CD8-positive, alpha-beta memory T cell (primary cell): ENCODE data around the gene PPIG. TPM values are rescaled to one million over a fixed set of nuclear protein-coding genes. Genes with fewer than 3 reads are reported as not detected.
A peak's percentile ranks its signal among the peaks of the same experiment; 100 is the strongest.
"Not testable (repeated sequence)": the region's sequence is repeated elsewhere in the genome, so short reads cannot be mapped to it uniquely, and the experiment has no call there.

Experiments
- CTCF ChIA-PET: fragments of 350-600 bp; sonication (Branson Sonifier 250); formaldehyde crosslinking; loops from one replicate; lab custom pipeline; 2021; ENCODE audit warnings: antibody characterized with exemption; lab: Charles Lee
- POLR2A ChIA-PET: fragments of 350-600 bp; sonication (Branson Sonifier 250); formaldehyde crosslinking; loops from one replicate; lab custom pipeline; 2021; ENCODE audit warnings: antibody characterized with exemption; lab: Charles Lee
- DNase-seq, 5 donors: peaks; one replicate each; pipeline versions ENCODE4 v3.0.0 to v3.0.0-alpha.2; 2020 to 2022; ENCODE audit warnings: mixed read lengths in 1 of 5
- H3K27ac ChIP-seq: one replicate; pipeline ENCODE4 v1.7.0; 2013; ENCODE audit warnings: low read depth, mild to moderate bottlenecking, low read length, moderate library complexity
- H3K27me3 ChIP-seq: 2 replicates; pipeline ENCODE4 v1.7.0; 2013; ENCODE audit warnings: low read length, mild to moderate bottlenecking; ENCODE audit not compliant: insufficient read depth, poor library complexity, severe bottlenecking
- H3K36me3 ChIP-seq: 2 replicates; pipeline ENCODE4 v1.7.0; 2013; ENCODE audit warnings: mild to moderate bottlenecking, low read length, moderate library complexity; ENCODE audit not compliant: insufficient read depth
- H3K4me1 ChIP-seq: 2 replicates; pipeline ENCODE4 v1.7.0; 2013; ENCODE audit warnings: mild to moderate bottlenecking, low read length, moderate library complexity; ENCODE audit not compliant: insufficient read depth
- H3K4me3 ChIP-seq: 2 replicates; pipeline ENCODE4 v1.7.0; 2013; ENCODE audit warnings: mild to moderate bottlenecking, low read length
- H3K9me3 ChIP-seq: 2 replicates; pipeline ENCODE4 v1.7.0; 2013; ENCODE audit warnings: mild to moderate bottlenecking, low read length
- H3K27ac Mint-ChIP-seq, 8 donors: one replicate each; pipeline ENCODE4 v1.8.0; 2020 to 2021; ENCODE audit warnings: mixed read lengths in 8 of 8, mild to moderate bottlenecking in 6 of 8, inconsistent platforms in 3 of 8, moderate library complexity in 3 of 8
- H3K27me3 Mint-ChIP-seq, 2 donors: one replicate each; pipeline ENCODE4 v1.8.0; 2020 to 2021; ENCODE audit warnings: mixed read lengths in 2 of 2, mild to moderate bottlenecking in 1 of 2, moderate library complexity in 1 of 2
- H3K36me3 Mint-ChIP-seq, 3 donors: one replicate each; pipeline ENCODE4 v1.8.0; 2020 to 2021; ENCODE audit warnings: mixed read lengths in 3 of 3, inconsistent platforms in 1 of 3, mild to moderate bottlenecking in 1 of 3
- H3K4me1 Mint-ChIP-seq, 3 donors: one replicate each; pipeline ENCODE4 v1.8.0; 2020 to 2021; ENCODE audit warnings: mixed read lengths in 3 of 3, inconsistent platforms in 1 of 3, mild to moderate bottlenecking in 1 of 3
- H3K4me3 Mint-ChIP-seq, 7 donors: one replicate each; pipeline ENCODE4 v1.8.0; 2020 to 2021; ENCODE audit warnings: mixed read lengths in 7 of 7, mild to moderate bottlenecking in 6 of 7, moderate library complexity in 4 of 7, inconsistent platforms in 2 of 7
- H3K9me3 Mint-ChIP-seq, 5 donors: one replicate each; pipeline ENCODE4 v1.8.0; 2020 to 2022; ENCODE audit warnings: mixed read lengths in 5 of 5, mild to moderate bottlenecking in 3 of 5, moderate library complexity in 2 of 5, inconsistent platforms in 1 of 5
- polyA plus RNA-seq: library from polyadenylated mRNA; unstranded; fragments of 300-500 nt; fragmentation: Illumina TruSeq; gene quantifications from one replicate; pipeline ENCODE4 v1.2.3, GENCODE V29; 2021
- total RNA-seq, 2 experiments: library from RNA; stranded (reverse); gene quantifications; one replicate each; pipeline ENCODE4 v1.2.3, GENCODE V29; 2021

The PPIG gene
- total and polyA plus RNA-seq, 3 experiments from 2014 or later, result 60.7 to 87.2 (median 65.7) TPM

GRCh38 chr2:169590804-169591203, 6.7 kb downstream of the PPIG start:
- H3K4me3 ChIP-seq, result no peak overlapping the region
- no peaks in the 10 kb centered on the region for H3K36me3 ChIP-seq
- peaks cover 39 to 75% (median 69%) of the 10 kb centered on the region in 3 donors for H3K4me1 Mint-ChIP-seq
- no peaks in the 10 kb centered on the region for H3K27me3 ChIP-seq
- ChIA-PET POLR2A (no interaction called here), CTCF (no interaction called here)
- no peak overlapping the region for H3K27ac ChIP-seq
- DNase-seq, result no peak
- H3K27ac Mint-ChIP-seq, result peak overlapping the region in 1 of 8 donors; percentile 17
- no peaks in the 10 kb centered on the region for H3K27me3 Mint-ChIP-seq
- H3K9me3 Mint-ChIP-seq, result no peaks in the 10 kb centered on the region
- H3K4me3 Mint-ChIP-seq, result no peak overlapping the region
- H3K9me3 ChIP-seq, result no peaks in the 10 kb centered on the region
- H3K36me3 Mint-ChIP-seq, result peaks cover 0 to 20% (median 2%) of the 10 kb centered on the region in 3 donors
- peaks cover 23% of the 10 kb centered on the region for H3K4me1 ChIP-seq

- H3K27me3 ChIP-seq, H3K4me3 ChIP-seq, CTCF ChIA-PET, H3K4me1 ChIP-seq, H3K36me3 ChIP-seq, H3K4me3 Mint-ChIP-seq, DNase-seq, H3K9me3 Mint-ChIP-seq, H3K9me3 ChIP-seq, H3K27ac ChIP-seq, H3K27me3 Mint-ChIP-seq: not testable (repeated sequence)
- Mint-ChIP-seq H3K27ac (peak overlapping the region in 1 of 8 donors; percentile 87), H3K36me3 (peaks cover 0 to 23% (median 0%) of the 10 kb centered on the region in 3 donors), H3K4me1 (peaks cover 34 to 65% (median 63%) of the 10 kb centered on the region in 3 donors)
- POLR2A ChIA-PET, result interaction anchor here (1.4 kb wide), 1 partner anchor 12 kb away, joined by 4 read pairs; no protein-coding TSS in a partner anchor
Measured at GRCh38 chr2:169596546-169596945, 12.4 kb downstream of the PPIG start.

- CTCF ChIA-PET, result interaction anchor here (1.2 kb wide), 1 partner anchor 14 kb away, joined by 3 read pairs; no protein-coding TSS in a partner anchor
- no peaks in the 10 kb centered on the region for H3K9me3 Mint-ChIP-seq
- Histone ChIP-seq H3K4me1 (peaks cover 10% of the 10 kb centered on the region), H3K36me3 (no peaks in the 10 kb centered on the region), H3K9me3 (no peaks in the 10 kb centered on the region), H3K27me3 (no peaks in the 10 kb centered on the region), H3K4me3 (no peak overlapping the region), H3K27ac (no peak overlapping the region)
- no peak overlapping the region for H3K27ac Mint-ChIP-seq
- DNase-seq, result no peak
- peaks cover 31 to 69% (median 58%) of the 10 kb centered on the region in 3 donors for H3K4me1 Mint-ChIP-seq
- POLR2A ChIA-PET, result no interaction called here
- peaks cover 0 to 25% (median 2%) of the 10 kb centered on the region in 3 donors for H3K36me3 Mint-ChIP-seq
- no peaks in the 10 kb centered on the region for H3K27me3 Mint-ChIP-seq
- no peak overlapping the region for H3K4me3 Mint-ChIP-seq
Measured at GRCh38 chr2:169598982-169599381, 14.8 kb downstream of the PPIG start.

GRCh38 chr2:169599568-169599967, 15.4 kb downstream of the PPIG start:
- CTCF ChIA-PET, result interaction anchor here (1.2 kb wide), 1 partner anchor 14 kb away, joined by 3 read pairs; no protein-coding TSS in a partner anchor

GRCh38 chr2:169609264-169609663, 25.1 kb downstream of the PPIG start:
- Histone ChIP-seq H3K27me3 (no peaks in the 10 kb centered on the region), H3K4me1 (no peaks in the 10 kb centered on the region), H3K36me3 (peaks cover 42% of the 10 kb centered on the region), H3K4me3 (no peak overlapping the region), H3K9me3 (no peaks in the 10 kb centered on the region), H3K27ac (no peak overlapping the region)
- POLR2A ChIA-PET, result no interaction called here
- CTCF ChIA-PET, result no interaction called here
- Mint-ChIP-seq H3K4me3 (no peak overlapping the region), H3K4me1 (peaks cover 0 to 1% (median 0%) of the 10 kb centered on the region in 3 donors), H3K27me3 (no peaks in the 10 kb centered on the region), H3K9me3 (no peaks in the 10 kb centered on the region), H3K27ac (no peak overlapping the region), H3K36me3 (peaks cover 9 to 82% (median 30%) of the 10 kb centered on the region in 3 donors)
- no peak for DNase-seq

More at GRCh38 chr2:169599568-169599967, 15.4 kb downstream of the PPIG start:
- Mint-ChIP-seq H3K9me3 (no peaks in the 10 kb centered on the region), H3K4me1 (peaks cover 31 to 67% (median 52%) of the 10 kb centered on the region in 3 donors), H3K4me3 (no peak overlapping the region), H3K27me3 (no peaks in the 10 kb centered on the region), H3K27ac (peak overlapping the region in 1 of 8 donors; percentile 33), H3K36me3 (peaks cover 0 to 30% (median 3%) of the 10 kb centered on the region in 3 donors)
- Histone ChIP-seq H3K36me3 (no peaks in the 10 kb centered on the region), H3K4me3 (no peak overlapping the region), H3K27ac (no peak overlapping the region), H3K9me3 (no peaks in the 10 kb centered on the region), H3K4me1 (peaks cover 10% of the 10 kb centered on the region), H3K27me3 (no peaks in the 10 kb centered on the region)
- POLR2A ChIA-PET, result no interaction called here
- DNase-seq, result no peak

- Histone ChIP-seq H3K9me3 (no peaks in the 10 kb centered on the region), H3K4me3 (no peak overlapping the region), H3K4me1 (no peaks in the 10 kb centered on the region), H3K27ac (no peak overlapping the region), H3K27me3 (no peaks in the 10 kb centered on the region), H3K36me3 (peaks cover 39% of the 10 kb centered on the region)
- Mint-ChIP-seq H3K4me3 (no peak overlapping the region), H3K9me3 (peaks cover 0 to 7% (median 2%) of the 10 kb centered on the region in 5 donors), H3K27ac (no peak overlapping the region), H3K27me3 (no peaks in the 10 kb centered on the region), H3K4me1 (peaks cover 21 to 27% (median 26%) of the 10 kb centered on the region in 3 donors), H3K36me3 (peaks cover 47 to 91% (median 56%) of the 10 kb centered on the region in 3 donors)
- ChIA-PET POLR2A (no interaction called here), CTCF (no interaction called here)
- no peak for DNase-seq
Measured at GRCh38 chr2:169613876-169614275, 29.7 kb downstream of the PPIG start.

GRCh38 chr2:169615982-169616381, 31.8 kb downstream of the PPIG start:
- H3K4me3 ChIP-seq, POLR2A ChIA-PET, H3K4me3 Mint-ChIP-seq, CTCF ChIA-PET, DNase-seq, H3K4me1 ChIP-seq, H3K9me3 ChIP-seq, H3K27ac ChIP-seq, H3K9me3 Mint-ChIP-seq, H3K27me3 Mint-ChIP-seq, H3K27me3 ChIP-seq: not testable (repeated sequence)
- H3K27ac Mint-ChIP-seq, result peak overlapping the region in 2 of 8 donors; percentile 29 to 64
- peaks cover 52 to 90% (median 58%) of the 10 kb centered on the region in 3 donors for H3K36me3 Mint-ChIP-seq
- peaks cover 36 to 43% (median 42%) of the 10 kb centered on the region in 3 donors for H3K4me1 Mint-ChIP-seq
- peaks cover 28% of the 10 kb centered on the region for H3K36me3 ChIP-seq

- POLR2A ChIA-PET, result no interaction called here
- Mint-ChIP-seq H3K36me3 (peaks cover 46 to 89% (median 55%) of the 10 kb centered on the region in 3 donors), H3K4me3 (no peak overlapping the region), H3K27ac (peak overlapping the region in 2 of 8 donors; percentile 17 to 52), H3K4me1 (peaks cover 43 to 56% (median 50%) of the 10 kb centered on the region in 3 donors), H3K9me3 (peaks cover 0 to 7% (median 2%) of the 10 kb centered on the region in 5 donors), H3K27me3 (no peaks in the 10 kb centered on the region)
- Histone ChIP-seq H3K27ac (no peak overlapping the region), H3K4me3 (no peak overlapping the region), H3K36me3 (peaks cover 19% of the 10 kb centered on the region), H3K27me3 (no peaks in the 10 kb centered on the region), H3K4me1 (no peaks in the 10 kb centered on the region), H3K9me3 (no peaks in the 10 kb centered on the region)
- CTCF ChIA-PET, result no interaction called here
- DNase-seq, result no peak
Measured at GRCh38 chr2:169619946-169620345, 35.8 kb downstream of the PPIG start.
